IMR-90 (cell line): ENCODE measurements around the gene DOLPP1. TPM values are rescaled to one million over a fixed set of nuclear protein-coding genes. Genes with fewer than 3 reads are reported as not detected.

Experiments used
- ATAC-seq: fragments of 200-7000 bp; cut with Tn5 transposase; 2 replicates; pipeline ENCODE4 v1.9.1; 2020; ENCODE audit warnings: low read depth, mild to moderate bottlenecking, moderate library complexity
- BruUV-seq: library from RNA; stranded (reverse); fragments of 400-500 nt; replicated peaks from 2 replicates; lab custom pipeline; 2021; lab: Mats Ljungman, UMichigan
- CTCF ChIA-PET: fragments of 300-600 bp; formaldehyde crosslinking; extraction: SDS; loops from one replicate; lab custom pipeline; 2021; ENCODE audit warnings: antibody characterized with exemption; lab: Yijun Ruan, JAX
- POLR2A ChIA-PET: fragments of 300-600 bp; sonication (Branson Sonifier 250); formaldehyde crosslinking; loops from one replicate; lab custom pipeline; 2022; ENCODE audit warnings: antibody characterized with exemption; ENCODE audit not compliant: unreplicated experiment; lab: Charles Lee
- DNase-seq: peaks from one replicate; pipeline ENCODE4 v3.0.0; 2013
- H2AFZ ChIP-seq: replicated peaks from 2 replicates; pipeline ENCODE3; 2013; ENCODE audit warnings: low read length, mild to moderate bottlenecking; ENCODE audit not compliant: poor library complexity
- H2AK5ac ChIP-seq: 2 replicates; pipeline ENCODE4 v1.6.1; 2013; ENCODE audit warnings: low read depth, low read length, inconsistent platforms
- H2AK9ac ChIP-seq: replicated peaks from 2 replicates; pipeline ENCODE3; 2013; ENCODE audit warnings: mild to moderate bottlenecking, low read depth, low read length, moderate library complexity; ENCODE audit not compliant: poor library complexity
- H2BK120ac ChIP-seq: 2 replicates; pipeline ENCODE4 v1.6.1; 2013; ENCODE audit warnings: low read depth, low read length, inconsistent platforms
- H2BK15ac ChIP-seq: 3 replicates; pipeline ENCODE4 v1.6.1; 2013; ENCODE audit warnings: low read depth, low read length, inconsistent platforms
- H2BK20ac ChIP-seq: 2 replicates; pipeline ENCODE4 v1.6.1; 2013; ENCODE audit warnings: low read depth, mild to moderate bottlenecking, inconsistent platforms, low read length, moderate library complexity
- H2BK5ac ChIP-seq: 2 replicates; pipeline ENCODE4 v1.6.1; 2013; ENCODE audit warnings: mild to moderate bottlenecking, low read depth, low read length, inconsistent platforms; ENCODE audit not compliant: poor library complexity, severe bottlenecking
- H3K14ac ChIP-seq: replicated peaks from 2 replicates; pipeline ENCODE4 v1.6.1; 2013; ENCODE audit warnings: low read depth, low read length, inconsistent platforms
- H3K18ac ChIP-seq: 2 replicates; pipeline ENCODE4 v1.6.1; 2013; ENCODE audit warnings: low read depth, low read length, control low read depth
- H3K23ac ChIP-seq: 2 replicates; pipeline ENCODE4 v1.6.1; 2013; ENCODE audit warnings: low read depth, low read length, inconsistent platforms
- H3K27ac ChIP-seq: 2 replicates; pipeline ENCODE4 v1.5.1; 2013; ENCODE audit warnings: mild to moderate bottlenecking, control low read depth, low read length; ENCODE audit not compliant: insufficient read depth
- H3K27me3 ChIP-seq: 2 replicates; pipeline ENCODE4 v1.6.1; 2013; ENCODE audit warnings: low read length; ENCODE audit not compliant: control insufficient read depth, insufficient read depth
- H3K36me3 ChIP-seq: 2 replicates; pipeline ENCODE4 v1.6.1; 2013; ENCODE audit warnings: low read length, mixed read lengths; ENCODE audit not compliant: control insufficient read depth, insufficient read depth
- H3K4ac ChIP-seq: 2 replicates; pipeline ENCODE4 v1.6.1; 2013; ENCODE audit warnings: low read depth, low read length, inconsistent platforms
- H3K4me1 ChIP-seq: 2 replicates; pipeline ENCODE4 v1.6.1; 2013; ENCODE audit warnings: low read length, mixed read lengths; ENCODE audit not compliant: control insufficient read depth, insufficient read depth
- H3K4me2 ChIP-seq: 2 replicates; pipeline ENCODE4 v1.6.1; 2013; ENCODE audit warnings: low read depth, mild to moderate bottlenecking, control low read depth, low read length, moderate library complexity
- H3K4me3 ChIP-seq: 2 replicates; pipeline ENCODE4 v1.5.1; 2013; ENCODE audit warnings: low read depth, mild to moderate bottlenecking, control low read depth, low read length, moderate library complexity; ENCODE audit not compliant: insufficient read depth
- H3K56ac ChIP-seq: 2 replicates; pipeline ENCODE4 v1.6.1; 2013; ENCODE audit warnings: low read length, inconsistent platforms; ENCODE audit not compliant: insufficient read depth; ENCODE audit errors: extremely low read depth
- H3K79me1 ChIP-seq, 2 experiments: 2 replicates each; pipeline ENCODE4 v1.6.1; 2013; ENCODE audit warnings: low read length in 2 of 2, inconsistent platforms in 1 of 2, low read depth in 1 of 2
- H3K9ac ChIP-seq: 2 replicates; pipeline ENCODE4 v1.6.1; 2013; ENCODE audit warnings: low read depth, low read length, control low read depth
- H3K9me1 ChIP-seq: 2 replicates; pipeline ENCODE4 v1.6.1; 2013; ENCODE audit warnings: low read length, inconsistent platforms; ENCODE audit not compliant: insufficient read depth
- H3K9me3 ChIP-seq: 2 replicates; pipeline ENCODE4 v1.6.1; 2013; ENCODE audit warnings: low read length; ENCODE audit not compliant: control insufficient read depth, insufficient read depth
- H4K20me1 ChIP-seq: 2 replicates; pipeline ENCODE4 v1.6.1; 2013; ENCODE audit warnings: low read length, inconsistent platforms; ENCODE audit not compliant: insufficient read depth
- H4K5ac ChIP-seq: 2 replicates; pipeline ENCODE4 v1.6.1; 2013; ENCODE audit warnings: mild to moderate bottlenecking, low read depth, low read length, control low read depth
- H4K8ac ChIP-seq, 2 experiments: 2 replicates each; pipeline ENCODE4 v1.6.1; 2013; ENCODE audit warnings: low read depth in 2 of 2, low read length in 2 of 2, control low read depth in 1 of 2, inconsistent platforms in 1 of 2
- H4K91ac ChIP-seq: 2 replicates; pipeline ENCODE4 v1.6.1; 2013; ENCODE audit warnings: low read depth, low read length, inconsistent platforms; ENCODE audit not compliant: insufficient read depth
- CEBPB ChIP-seq: IDR thresholded peaks from 2 replicates; pipeline ENCODE4 v1.6.1; 2012; ENCODE audit warnings: low read depth, low read length, improper control_type of control experiment
- RAD21 ChIP-seq: IDR thresholded peaks from 2 replicates; pipeline ENCODE4 v1.6.1; 2012; ENCODE audit warnings: low read length, improper control_type of control experiment
- WGBS, 2 experiments: methylation state at CpG; one replicate each; pipeline versions ENCODE4 v1.1.5 to v1.1.7; 2013; ENCODE audit warnings: missing lambda C conversion rate in 2 of 2; ENCODE audit not compliant: insufficient read length in 1 of 2; ENCODE audit errors: extremely low coverage in 2 of 2; 5-methylcytosine and 5-hydroxymethylcytosine counted together
- dilution Hi-C: fragments of 300-500 bp; cut with HindIII; formaldehyde crosslinking; loops from one replicate; pipeline ENCODE4 v1.14.3; 2018; ENCODE audit warnings: low sequenced_read_pairs; ENCODE audit not compliant: unreplicated experiment
- in situ Hi-C: fragments of 300-500 bp; cut with MboI; formaldehyde crosslinking; loops from 3 replicates; pipeline ENCODE4 v1.14.3; 2019; ENCODE audit warnings: low sequenced_read_pairs, inconsistent platforms, mixed read lengths
- intact Hi-C: fragments of 100-400 bp; cut with micrococcal nuclease; formaldehyde crosslinking; loops from 2 replicates; pipeline ENCODE4 v1.10.0; 2022
- polyA plus RNA-seq, 3 experiments: library from polyadenylated mRNA; depleted of rRNA; stranded (reverse); fragments of >200 nt; gene quantifications; 2 replicates each; pipeline ENCODE4 v1.2.3, GENCODE V29; 2012; ENCODE audit warnings: low replicate concordance in 1 of 3
- total RNA-seq: library from RNA; depleted of rRNA; stranded (reverse); fragments of >200 nt; gene quantifications from 2 replicates; pipeline ENCODE4 v1.2.3, GENCODE V29; 2012

Gene DOLPP1
- total and polyA plus RNA-seq, 2 of the 4 experiments (the other 2 are of a cell fraction) = 7.0 to 16.5 TPM

DNA sequence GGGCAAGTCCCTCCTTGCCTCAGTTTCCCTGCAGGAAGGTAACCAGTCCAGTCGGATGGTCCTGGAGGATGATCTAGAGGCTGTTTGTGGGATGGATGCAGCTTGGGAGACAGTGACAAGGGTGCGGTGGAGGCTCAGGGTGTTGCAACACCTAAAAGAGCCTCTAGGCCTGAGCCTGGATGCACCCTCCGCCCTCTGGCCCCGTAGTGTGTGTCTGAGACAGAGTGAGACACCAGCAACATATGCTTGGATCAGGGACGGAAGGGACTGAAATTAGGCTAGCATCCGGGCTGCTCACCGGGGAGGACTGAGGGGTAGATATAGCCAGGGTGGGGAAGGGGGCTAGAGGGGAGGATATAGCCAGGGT is 28.6 kb downstream of the DOLPP1 start:
- Histone ChIP-seq H2BK15ac (no peak overlapping the region), H3K9ac (no peak overlapping the region), H3K9me1 (0 out of 2 replicates have a peak, but pooled peaks cover 3% of the 10 kb centered on the region), H2AK9ac (peak overlapping the region; percentile 17), H3K4ac (peak overlapping the region; percentile 15; the same call in 1 of the 2 replicates), H3K14ac (no peak overlapping the region), H2BK20ac (no peak overlapping the region), H2AFZ (peak overlapping the region; percentile 9), H4K8ac (no peak overlapping the region), H3K18ac (no peak overlapping the region), H4K91ac (no peak overlapping the region), H3K36me3 (peaks cover 19% of the 10 kb centered on the region), H3K27ac (no peak overlapping the region), H2BK120ac (no peak overlapping the region), H2AK5ac (no peak overlapping the region), H3K79me1 (peaks cover 22 to 64% of the 10 kb centered on the region in 2 experiments), H3K4me1 (peaks cover 7% of the 10 kb centered on the region), H3K56ac (no peak overlapping the region), H3K23ac (0 out of 2 replicates have a peak overlapping the region, but pooled peaks have one; percentile 40), H3K4me3 (no peak overlapping the region), H4K20me1 (peaks cover 4% of the 10 kb centered on the region), H3K27me3 (no peaks in the 10 kb centered on the region), H4K5ac (no peak overlapping the region), H3K9me3 (no peaks in the 10 kb centered on the region), H2BK5ac (no peak overlapping the region), H3K4me2 (peak overlapping the region; percentile 34; the same call in 1 of the 2 replicates)
- ChIA-PET POLR2A (no interaction called here), CTCF (interaction anchor here (0.9 kb wide), 1 partner anchor 16 kb away, joined by 3 read pairs; no protein-coding TSS in a partner anchor)
- intact Hi-C loops = no loop called here
- ATAC-seq = no peak
- DNase-seq = no peak
- WGBS, 2 experiments = 94% methylated on average over 3 of the region's 7 CpGs; no CpG with 5 or more reads in 1 of the 2 experiments
- dilution Hi-C loops = no loop called here
- TF ChIP-seq RAD21 (no peak), CEBPB (peak; percentile 80)
- in situ Hi-C loops = no loop called here
- BruUV-seq = no TSS peak
